HG02973 (cell line): ENCODE results near the gene SLC16A9.
"Not testable (repeated sequence)": the region's sequence is repeated elsewhere in the genome, so short reads cannot be mapped to it uniquely, and the experiment has no call there.

ENCODE experiments used
- ATAC-seq: cut with Tn5 transposase; IDR thresholded peaks from one replicate; pipeline ENCODE4 v1.9.1; 2021; ENCODE audit warnings: moderate library complexity; ENCODE audit not compliant: unreplicated experiment

SLC16A9 gene

DNA sequence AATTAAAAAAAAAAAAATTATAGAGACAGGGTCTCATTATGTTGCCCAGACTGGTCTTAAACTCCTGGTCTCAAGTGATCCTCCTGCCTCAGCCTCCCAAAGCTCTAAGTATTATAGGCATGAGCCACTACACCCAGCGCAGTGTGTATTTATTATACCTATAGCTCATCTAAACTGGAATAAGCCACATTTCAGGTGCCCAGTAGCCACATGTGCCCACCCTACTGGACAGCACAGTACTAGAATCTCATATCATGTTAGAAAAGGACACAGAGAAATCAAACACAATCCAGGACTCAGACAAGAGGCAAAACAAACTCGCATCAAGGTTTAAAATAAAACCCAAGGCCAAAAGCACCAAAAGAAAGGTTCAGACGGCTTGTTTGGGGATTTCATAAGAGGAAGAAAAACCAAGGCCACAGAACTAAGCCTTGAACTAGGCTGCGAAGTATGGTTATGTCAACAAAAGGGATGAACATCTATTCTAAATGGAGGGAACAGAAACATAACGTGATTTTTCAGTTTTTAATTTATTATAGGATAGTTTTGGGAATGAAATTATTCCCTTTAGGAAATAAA lies 32.3 kb downstream of the SLC16A9 start:
- no peak for ATAC-seq

DNA sequence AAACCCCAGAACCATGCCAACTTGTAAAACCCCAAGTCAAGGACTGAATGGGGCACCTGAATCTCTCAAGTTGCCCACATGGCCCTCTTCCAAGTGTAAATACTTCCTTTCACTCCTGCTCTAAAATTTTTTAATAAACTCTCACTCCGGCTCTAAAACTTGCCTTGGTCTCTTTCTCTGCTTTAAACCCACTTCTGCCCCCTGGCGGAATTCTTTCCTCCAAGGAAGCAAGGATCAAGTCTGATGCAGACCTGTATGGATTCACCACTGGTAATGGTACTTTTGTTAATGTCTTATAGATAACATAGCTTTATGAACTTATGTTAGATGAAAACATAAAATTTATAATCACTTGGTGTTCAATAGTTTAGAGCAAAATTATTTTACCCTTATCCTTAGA lies 33.8 kb downstream of the SLC16A9 start:
- ATAC-seq, result no peak

DNA sequence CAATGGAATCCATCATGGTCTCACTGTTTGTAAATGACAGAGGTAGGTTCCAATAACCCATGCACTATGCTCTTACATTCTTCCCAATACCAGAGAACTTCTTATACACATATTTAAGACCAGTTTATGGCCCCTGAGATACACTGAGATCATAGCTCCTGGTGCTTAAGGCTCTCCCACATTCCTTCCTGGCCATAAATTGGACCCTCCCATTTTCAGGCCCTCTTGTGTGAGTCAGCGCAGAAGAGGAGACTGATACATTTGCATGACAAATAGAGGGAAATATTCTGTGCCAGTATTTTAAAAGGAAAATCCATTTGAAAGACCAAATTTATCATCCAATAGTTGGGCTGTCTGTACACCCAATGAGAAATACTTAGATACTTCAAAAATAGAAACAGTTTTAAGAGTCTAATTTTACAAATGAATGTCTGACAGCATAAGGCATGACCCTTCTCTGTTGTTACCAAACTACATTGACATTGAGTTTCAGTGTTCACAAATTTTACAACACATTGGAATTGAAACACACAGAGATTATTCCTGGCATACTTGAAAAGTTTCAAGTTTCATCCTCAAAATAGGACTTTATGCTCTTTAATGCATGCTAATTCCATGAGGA lies 35.3 kb downstream of the SLC16A9 start:
- no peak for ATAC-seq

DNA sequence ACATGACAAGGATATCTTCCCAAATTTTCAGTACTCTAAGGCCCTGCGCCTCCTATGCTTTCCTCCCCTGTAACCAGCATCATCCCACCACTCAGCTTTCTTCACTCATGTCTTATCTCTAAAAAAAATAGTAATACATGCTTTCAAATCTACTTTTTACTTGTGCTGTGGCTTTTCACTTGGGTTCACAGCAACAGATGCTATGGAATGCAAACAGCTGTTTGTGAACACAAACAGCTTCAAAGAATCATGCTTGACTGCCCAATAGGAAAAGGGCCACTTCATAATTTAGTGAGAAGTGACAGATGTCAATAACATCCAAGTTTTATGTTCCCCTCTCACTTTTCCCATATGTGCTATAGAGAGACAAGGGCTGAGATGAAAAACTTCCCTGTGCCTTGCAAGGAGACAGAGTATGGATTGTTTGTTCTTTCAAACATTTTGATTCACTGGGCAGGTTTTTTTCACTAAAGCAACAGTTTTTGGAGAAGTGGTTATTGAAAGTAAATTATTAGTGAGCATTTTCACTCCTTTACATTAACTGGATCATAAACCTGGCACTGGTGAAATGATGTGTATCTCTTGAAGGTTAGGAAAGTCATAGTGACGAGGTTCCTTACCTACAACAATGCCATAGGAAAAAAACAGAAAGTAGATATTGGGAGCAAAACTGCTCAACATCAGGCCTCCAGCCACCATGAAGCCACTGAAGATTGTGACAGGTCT lies 37.3 kb downstream of the SLC16A9 start:
- ATAC-seq, result no peak

DNA sequence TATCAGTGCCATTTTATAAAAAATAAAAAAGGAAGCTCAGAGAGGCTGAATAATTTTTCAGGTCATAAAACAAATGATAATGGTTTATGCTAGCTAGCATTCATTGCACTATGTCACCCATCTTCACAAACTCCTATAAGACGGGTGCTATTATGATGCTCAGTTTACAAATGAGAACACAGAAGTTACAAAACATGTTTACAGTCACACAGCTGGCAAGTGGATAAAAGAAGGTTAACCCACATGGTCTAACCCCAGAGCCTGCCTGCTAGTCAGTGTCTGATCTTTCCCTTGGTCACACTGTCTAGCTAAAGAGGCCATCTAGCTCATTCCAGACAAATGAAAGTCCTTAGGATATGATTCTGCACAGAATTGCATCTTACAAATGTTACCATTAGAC lies 39.4 kb downstream of the SLC16A9 start:
- ATAC-seq, result no peak

DNA sequence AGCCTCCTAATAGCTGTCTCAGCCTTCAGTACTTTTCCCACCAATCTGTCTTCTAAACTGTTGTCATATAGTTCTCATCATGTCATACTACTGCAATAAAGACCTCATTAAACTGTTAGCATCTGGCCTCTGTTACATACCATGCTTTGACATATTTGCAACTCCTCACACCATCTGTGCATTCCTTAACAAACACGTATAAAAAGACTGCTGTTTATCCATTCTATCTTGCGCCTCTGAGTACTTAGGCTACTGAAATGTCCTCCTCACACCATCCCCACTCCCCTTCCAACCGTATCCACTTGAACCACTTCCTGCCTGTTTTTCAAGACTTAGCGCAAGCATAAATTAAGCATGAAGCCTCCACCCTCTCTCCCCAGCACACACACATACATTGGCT lies 41.6 kb downstream of the SLC16A9 start:
- no peak for ATAC-seq

DNA sequence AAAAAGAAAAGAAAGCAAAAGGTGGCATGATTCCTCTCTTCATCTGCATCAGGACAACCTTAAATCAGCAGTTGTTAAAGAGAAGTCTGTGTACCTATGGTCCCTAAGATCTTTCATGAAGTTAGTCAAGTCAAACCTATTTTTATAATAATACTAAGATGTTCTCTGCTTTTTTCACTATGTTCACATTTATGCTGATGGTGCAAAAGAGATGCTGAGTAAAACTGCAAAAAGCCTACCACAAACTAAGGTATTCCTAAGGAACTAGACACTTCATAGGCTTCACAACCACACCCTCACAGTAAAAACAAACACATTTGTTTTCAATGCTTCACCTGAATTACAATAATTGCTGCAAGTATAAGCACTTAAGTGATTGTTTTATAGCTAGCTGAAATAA lies 43.3 kb downstream of the SLC16A9 start:
- no peak for ATAC-seq

DNA sequence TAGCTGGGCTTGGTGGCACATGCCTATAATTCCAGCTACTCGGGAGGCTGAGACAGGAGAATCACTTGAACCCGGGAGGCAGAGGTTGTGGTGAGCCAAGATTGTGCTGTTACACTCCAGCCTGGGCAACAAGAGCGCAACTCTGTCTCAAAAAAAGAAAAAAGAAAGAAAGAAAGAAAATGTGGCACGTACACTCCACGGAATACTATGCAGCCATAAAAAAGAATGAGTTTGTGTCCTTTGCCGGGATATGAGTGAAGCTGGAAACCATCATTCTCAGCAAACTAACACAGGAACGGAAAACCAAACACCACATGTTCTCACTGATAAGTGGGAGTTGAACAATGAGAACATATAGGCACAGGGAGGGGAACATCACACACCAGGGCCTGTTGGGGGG lies 46.4 kb downstream of the SLC16A9 start:
- not testable (repeated sequence) for ATAC-seq

DNA sequence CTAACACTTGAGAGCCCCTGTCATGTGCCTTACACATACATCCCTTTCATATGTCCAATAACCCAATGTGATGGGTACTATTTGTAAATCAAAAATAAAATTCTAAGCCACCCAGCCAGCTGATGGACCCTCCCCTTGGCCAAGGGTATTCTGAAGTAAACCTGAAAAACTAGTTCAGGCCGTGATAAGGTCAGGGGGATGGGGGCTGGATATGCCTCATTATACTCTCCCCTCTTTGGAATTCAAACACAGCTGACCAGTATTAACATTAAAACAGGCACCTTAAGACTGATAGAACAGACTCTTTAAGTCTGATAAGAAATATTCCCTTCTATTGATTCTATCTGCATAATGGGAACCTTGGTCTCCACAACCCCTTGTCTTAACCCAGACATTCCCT lies 51.9 kb downstream of the SLC16A9 start:
- no peak for ATAC-seq

DNA sequence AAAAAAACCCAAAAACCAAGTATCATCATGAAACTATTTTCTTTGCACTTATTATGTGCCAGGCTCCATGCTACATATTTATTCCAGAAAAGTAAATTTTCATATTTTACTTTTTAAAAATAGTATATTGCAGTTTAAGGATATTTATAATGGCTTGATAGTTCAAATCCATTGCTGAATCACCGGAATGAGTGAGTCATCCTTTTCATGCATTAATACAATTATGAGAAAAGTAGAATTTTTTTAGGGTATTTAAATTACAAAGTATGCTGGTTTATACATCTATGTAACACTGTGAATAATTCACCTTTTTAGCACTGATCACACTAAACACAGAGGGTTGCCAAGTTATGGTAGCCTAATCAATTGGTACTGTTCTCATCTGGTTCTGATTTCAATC lies 54.3 kb downstream of the SLC16A9 start:
- no peak for ATAC-seq

DNA sequence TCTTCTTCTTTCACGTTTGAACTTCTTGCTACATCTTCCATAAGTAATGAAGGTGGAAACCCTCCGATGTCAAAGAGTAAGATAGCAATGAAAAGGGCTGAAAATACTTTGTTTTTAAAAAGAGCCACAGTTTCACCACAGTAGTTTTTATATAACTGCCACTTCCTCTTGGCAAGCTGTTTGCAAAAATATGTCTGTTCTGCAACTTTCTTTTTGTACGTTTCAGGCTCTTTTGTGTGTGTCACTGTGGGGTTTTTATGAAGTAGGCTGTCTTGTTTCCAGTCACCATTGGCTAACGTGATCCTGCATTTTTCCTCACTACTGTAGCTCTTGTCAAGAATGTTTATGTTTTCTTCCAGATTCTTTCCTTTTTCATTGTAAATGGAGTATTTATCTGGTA lies 55.6 kb downstream of the SLC16A9 start:
- ATAC-seq, result no peak

DNA sequence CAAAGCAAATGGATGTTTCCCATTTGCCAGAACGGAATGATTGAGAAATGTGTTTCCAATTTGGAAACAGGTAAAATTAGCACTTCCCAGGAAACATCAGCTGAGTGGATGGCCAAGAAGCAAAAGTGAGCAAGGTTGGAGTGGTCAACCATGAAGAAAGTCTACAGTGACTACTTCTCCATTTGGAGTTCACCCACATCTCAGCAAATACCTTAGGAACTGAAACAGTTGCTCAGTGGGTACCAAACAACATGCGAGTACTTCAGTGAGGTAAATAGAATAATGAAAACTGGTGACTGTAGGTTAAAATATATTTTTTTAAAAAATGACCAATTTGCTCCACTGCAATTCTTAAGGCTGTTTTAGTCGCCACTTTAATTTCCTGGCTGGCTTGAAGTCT lies 57.7 kb downstream of the SLC16A9 start:
- ATAC-seq, result no peak

DNA sequence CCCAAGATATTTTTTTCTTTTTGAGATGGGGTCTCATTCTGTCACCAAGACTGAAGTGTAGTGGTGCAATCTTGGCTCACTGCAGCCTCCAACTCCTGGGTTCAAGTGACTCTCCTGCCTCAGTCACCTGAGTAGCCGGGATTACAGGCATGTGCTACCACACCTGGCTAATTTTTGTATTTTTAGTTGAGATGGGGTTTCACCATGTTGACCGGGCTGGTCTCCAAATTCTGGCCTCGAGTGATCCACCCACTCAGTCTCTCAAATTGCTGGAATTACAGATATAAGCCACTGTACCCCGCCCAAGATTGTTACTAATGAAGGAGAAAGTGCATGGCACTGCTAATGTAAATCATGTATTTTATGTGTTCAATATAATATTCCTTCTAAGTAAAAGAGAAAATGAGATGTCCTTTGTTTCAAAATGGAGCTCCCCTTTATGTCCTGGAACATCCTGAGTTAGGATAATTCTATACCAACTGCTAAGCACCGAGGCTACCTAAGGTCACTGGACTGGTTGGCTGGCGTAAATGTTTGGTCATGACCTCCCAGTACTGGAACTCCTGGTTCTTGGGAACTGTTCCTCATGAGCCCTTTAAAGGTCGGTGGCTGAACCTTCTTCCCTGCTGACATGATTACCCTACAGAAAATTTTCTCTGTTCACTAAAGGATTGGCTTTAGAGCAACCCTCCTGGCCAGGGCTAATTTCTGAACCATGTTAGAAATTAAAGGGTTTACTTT lies 59.9 kb downstream of the SLC16A9 start:
- no peak for ATAC-seq

DNA sequence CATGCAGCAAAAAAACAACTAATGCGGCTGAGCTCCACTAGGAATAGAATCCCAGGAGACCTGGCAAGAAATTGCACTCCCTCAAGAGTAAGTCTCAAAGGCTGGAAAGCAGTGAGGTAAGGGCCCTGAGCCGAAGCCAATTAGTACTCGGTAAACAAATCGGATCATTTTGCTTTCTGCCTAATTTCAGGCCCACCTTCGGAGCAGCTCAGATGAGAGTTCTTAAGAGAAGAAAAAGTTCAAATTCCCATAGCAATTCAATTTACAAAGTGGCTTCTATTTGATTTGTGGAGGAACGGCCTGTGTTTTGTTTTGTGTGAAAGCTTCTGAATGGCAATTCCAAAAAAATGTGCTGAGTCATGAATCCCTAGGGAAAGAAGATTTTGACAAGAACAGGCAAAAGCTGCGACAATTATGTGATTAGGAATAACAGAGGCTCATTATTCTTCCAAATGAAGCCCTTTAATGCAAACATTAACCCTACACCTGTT lies 60.9 kb downstream of the SLC16A9 start:
- ATAC-seq, result no peak

DNA sequence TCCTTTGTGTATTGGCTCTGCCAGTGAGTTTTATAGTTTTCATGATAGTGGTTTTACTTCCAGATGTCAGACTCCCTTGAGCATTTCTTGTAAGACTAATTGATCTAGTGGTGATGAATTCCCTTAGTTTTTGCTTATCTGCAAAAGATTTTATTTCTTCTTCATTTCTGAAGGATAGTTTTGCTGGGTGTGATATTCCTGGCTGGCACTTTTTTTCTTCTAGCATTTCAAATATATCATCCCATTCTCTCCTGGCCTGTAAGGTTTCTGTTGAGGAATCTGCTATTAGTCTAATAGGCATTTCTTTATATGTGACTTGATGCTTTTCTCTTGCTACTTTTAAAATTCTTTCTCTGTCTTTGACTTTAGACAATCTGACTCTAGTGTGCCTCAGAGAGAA lies 64.8 kb downstream of the SLC16A9 start:
- no peak for ATAC-seq

DNA sequence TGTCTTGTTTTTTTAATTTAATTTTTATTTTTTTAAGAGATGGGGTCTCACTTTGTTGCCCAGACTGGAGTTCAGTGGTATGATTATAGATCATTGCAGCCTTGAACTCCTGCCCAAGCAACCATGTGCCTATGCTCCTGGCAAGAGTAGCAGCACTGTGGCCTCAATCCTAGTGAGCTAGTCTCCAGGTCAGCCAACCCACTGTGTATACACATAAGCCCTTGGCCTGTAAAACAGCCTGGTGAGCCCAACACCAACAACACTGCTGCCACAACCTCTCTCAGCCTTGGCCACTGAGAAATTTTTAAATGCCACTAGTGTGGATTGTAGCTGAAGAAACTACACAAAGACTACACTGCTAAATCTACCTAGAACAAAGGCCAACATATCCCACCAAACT lies 68.0 kb downstream of the SLC16A9 start:
- not testable (repeated sequence) for ATAC-seq

DNA sequence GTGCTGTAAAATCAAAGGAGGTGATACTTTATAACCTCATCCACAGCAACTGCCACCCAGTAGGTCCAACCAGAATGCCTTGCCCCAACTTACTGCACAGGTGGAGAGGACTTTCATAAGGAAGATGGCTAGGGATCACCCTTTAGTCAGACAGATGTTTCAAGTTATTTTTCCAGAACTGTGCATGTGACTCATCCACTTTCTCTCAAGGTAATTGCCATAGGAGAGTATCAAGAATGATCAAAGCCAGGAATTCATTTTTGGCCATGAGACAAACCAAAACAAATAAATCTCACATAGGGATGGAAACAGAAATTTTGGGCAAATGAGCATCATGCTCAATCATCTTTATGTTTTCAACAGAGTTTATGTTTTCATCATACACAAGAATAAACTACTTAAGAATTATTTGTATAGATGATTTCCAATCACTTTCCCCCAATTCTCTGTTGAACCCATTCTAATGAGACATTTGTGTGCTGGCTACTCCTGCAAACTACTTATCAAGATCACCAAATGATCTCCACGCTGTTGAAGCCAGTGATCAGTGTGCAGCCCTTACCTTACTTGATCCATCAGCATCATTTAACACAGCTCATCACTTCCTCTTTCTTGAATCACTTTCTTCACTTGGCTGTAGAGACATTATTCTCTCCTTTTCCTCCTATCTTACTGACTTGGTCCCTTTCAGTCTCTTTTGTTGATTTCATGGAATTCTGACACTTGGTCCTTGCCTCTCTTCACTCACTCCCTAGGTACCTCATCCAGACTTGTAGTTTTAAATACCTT lies 74.0 kb downstream of the SLC16A9 start:
- ATAC-seq, result no peak

DNA sequence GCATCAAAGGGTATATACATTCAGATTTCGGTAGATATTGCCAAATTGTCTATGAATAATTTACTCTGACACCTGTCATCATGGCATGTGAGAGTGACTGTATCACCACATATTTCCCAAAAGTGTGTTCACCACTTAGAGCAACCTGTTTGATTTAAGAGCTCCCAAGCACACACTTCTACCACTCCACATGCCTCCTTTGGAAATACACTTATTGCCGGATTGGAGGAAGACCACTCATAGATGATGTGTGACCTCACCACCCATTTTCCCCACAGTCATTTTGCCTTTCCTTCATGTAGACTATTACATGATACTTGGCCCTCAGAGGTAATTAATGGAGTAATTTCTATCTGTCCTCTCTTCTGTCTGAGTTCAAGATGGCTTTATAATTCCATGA lies 75.5 kb downstream of the SLC16A9 start:
- no peak for ATAC-seq

DNA sequence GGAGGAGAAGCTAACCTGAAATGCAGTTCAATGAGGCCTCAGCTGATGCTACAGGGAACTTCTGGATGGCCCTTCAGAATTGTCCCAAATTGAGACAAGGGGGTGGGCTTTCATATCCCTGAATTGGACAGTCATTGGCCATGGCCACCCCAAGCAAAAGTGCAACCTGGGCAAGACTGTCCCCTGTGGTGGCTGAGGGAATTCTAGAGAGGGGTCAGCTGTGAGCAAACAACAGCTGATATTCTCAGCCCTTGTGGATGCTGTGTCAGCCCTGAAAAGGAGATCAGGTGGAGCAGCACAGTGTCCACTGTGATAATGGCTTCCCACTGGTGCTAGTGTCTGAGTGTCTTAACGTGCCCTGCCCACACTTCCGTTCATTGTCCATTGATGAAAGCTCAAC lies 76.6 kb downstream of the SLC16A9 start:
- ATAC-seq, result no peak

DNA sequence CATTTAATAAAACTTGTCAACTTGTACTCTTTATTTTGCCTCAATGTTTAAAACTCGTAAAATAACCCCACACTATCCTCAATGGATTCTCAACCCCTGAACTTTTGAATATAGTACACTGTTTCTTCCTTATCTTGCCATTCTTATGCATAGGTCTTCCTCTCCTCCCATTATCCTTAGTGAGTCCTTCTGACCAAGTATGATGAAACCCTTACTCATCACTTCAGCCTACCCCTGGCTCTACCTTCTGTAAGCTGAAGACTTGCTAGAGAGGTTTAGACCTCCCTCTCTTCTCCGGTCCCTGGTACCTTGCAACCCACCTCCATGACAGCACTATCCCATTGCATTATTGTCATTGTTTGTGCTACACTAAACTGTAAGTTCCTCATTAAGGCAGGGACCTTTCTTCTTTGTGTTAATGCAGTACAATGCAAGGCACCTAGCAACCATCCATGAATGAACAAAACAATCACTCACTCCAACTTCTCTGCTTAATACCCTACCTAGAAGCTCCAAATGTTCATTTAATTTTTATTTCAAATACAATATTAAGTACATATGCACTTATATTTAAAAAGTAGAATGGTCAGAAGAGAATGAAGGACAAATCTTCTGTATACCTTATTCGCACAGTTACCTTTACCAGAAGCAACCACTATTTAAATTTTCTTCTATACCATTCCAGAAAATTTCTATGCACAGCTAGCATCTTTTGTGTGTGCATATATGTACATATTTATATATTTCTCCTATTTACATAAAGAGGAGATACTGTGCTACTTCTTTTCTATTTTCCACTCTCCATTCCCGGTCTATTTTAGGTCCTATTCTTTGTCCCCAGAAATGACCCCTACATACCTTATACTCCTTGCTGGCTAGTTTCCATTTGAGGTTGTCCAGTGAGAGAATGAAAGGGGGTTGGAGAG lies 77.5 kb downstream of the SLC16A9 start:
- ATAC-seq, result no peak
